Activated gamma-delta T cell treated with anti-CD3 and anti-CD28 coated beads, Interleukin-2, amount 50 U/mL, for 16 hours (primary cell): ENCODE results near the gene RNF180.
"Not testable (repeated sequence)": the region's sequence is repeated elsewhere in the genome, so short reads cannot be mapped to it uniquely, and the experiment has no call there.

Experiments
- DNase-seq: peaks from one replicate; pipeline ENCODE4 v3.0.0-alpha.2; 2020; ENCODE audit warnings: low read depth

RNF180 gene

GRCh38 chr5:64285188-64286130 is 119.8 kb downstream of the RNF180 start:
- no peak for DNase-seq

- no peak for DNase-seq
Measured at GRCh38 chr5:64286381-64286780, 120.7 kb downstream of the RNF180 start.

GRCh38 chr5:64288496-64288895 is 122.9 kb downstream of the RNF180 start:
- not testable (repeated sequence) for DNase-seq

- DNase-seq = no peak
Measured at GRCh38 chr5:64292611-64293215, 127.1 kb downstream of the RNF180 start.

GRCh38 chr5:64295101-64295500 is 129.5 kb downstream of the RNF180 start:
- DNase-seq = no peak

GRCh38 chr5:64298586-64298985 is 132.9 kb downstream of the RNF180 start:
- no peak for DNase-seq

GRCh38 chr5:64299805-64300204 is 134.2 kb downstream of the RNF180 start:
- DNase-seq = no peak

- DNase-seq = no peak
Measured at GRCh38 chr5:64301566-64301965, 135.9 kb downstream of the RNF180 start.

- DNase-seq = no peak
Measured at GRCh38 chr5:64308135-64308534, 142.5 kb downstream of the RNF180 start.

- DNase-seq = no peak
Measured at GRCh38 chr5:64312491-64312890, 146.8 kb downstream of the RNF180 start.

- DNase-seq = no peak
Measured at GRCh38 chr5:64315778-64316177, 150.1 kb downstream of the RNF180 start.

- no peak for DNase-seq
Measured at GRCh38 chr5:64318175-64318574, 152.5 kb downstream of the RNF180 start.

- no peak for DNase-seq
Measured at GRCh38 chr5:64323591-64323990, 157.9 kb downstream of the RNF180 start.

GRCh38 chr5:64330728-64331231 is 165.1 kb downstream of the RNF180 start:
- DNase-seq = no peak

- DNase-seq = no peak
Measured at GRCh38 chr5:64331597-64332277, 166.1 kb downstream of the RNF180 start.

GRCh38 chr5:64333886-64334285 is 168.2 kb downstream of the RNF180 start:
- DNase-seq = no peak

- DNase-seq = no peak
Measured at GRCh38 chr5:64339769-64340168, 174.1 kb downstream of the RNF180 start.

- DNase-seq = no peak
Measured at GRCh38 chr5:64340293-64340692, 174.7 kb downstream of the RNF180 start.

GRCh38 chr5:64341340-64341739 is 175.7 kb downstream of the RNF180 start:
- no peak for DNase-seq

- DNase-seq = no peak
Measured at GRCh38 chr5:64344501-64344900, 178.9 kb downstream of the RNF180 start.

- no peak for DNase-seq
Measured at GRCh38 chr5:64347309-64347708, 181.7 kb downstream of the RNF180 start.

- DNase-seq = no peak
Measured at GRCh38 chr5:64364426-64364825, 198.8 kb downstream of the RNF180 start.

GRCh38 chr5:64384765-64385164 is 219.1 kb downstream of the RNF180 start:
- no peak for DNase-seq
